ENCODE data around the gene MAD1L1.

The MAD1L1 gene

DNA sequence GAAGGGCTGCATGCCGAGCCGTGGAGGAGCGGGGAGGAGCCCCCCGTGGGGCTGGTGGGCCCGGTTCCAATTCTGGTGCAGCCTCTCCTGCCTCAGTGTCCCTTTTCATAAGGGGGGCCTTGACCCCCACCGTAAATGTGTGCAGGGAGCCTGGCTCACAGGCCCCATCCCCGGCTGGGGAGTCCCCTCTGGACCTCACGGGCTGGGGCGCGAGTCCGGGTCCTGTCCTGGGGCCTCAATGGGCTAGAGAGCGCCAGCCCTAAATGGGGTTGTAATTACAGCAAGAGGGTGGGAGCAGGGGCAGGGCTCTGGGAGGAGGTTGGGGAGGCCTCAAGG is 359.7 kb downstream of the MAD1L1 start:
- Histone ChIP-seq H3K4me3 (ENCODE audit: low read depth, low read length) (no peak overlapping the region), H3K36me3 (ENCODE audit: control insufficient read depth in 2 of 2, insufficient read depth in 1 of 2, low read length in 2 of 2) (no peaks in the 10 kb centered on the region), H3K9me3 (ENCODE audit: control insufficient read depth, insufficient read depth, low read depth, low read length) (no peaks in the 10 kb centered on the region), H3K4me1 (ENCODE audit: control insufficient read depth, insufficient read depth, low read length) (no peaks in the 10 kb centered on the region), H3K27ac (ENCODE audit: extremely low read depth, low read depth, low read length) (no peak overlapping the region)
- ChIA-PET CTCF (no interaction called here), POLR2A (no interaction called here)
- TF ChIP-seq, protein P1, sequence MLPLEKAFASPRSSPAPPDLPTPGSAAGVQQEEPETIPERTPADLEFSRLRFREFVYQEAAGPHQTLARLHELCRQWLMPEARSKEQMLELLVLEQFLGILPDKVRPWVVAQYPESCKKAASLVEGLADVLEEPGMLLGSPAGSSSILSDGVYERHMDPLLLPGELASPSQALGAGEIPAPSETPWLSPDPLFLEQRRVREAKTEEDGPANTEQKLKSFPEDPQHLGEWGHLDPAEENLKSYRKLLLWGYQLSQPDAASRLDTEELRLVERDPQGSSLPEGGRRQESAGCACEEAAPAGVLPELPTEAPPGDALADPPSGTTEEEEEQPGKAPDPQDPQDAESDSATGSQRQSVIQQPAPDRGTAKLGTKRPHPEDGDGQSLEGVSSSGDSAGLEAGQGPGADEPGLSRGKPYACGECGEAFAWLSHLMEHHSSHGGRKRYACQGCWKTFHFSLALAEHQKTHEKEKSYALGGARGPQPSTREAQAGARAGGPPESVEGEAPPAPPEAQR (tag by site-specific recombination; IDR thresholded peaks at IDR 0.05) = no peak
- TF ChIP-seq ZNF138 (tag by site-specific recombination; IDR thresholded peaks at IDR 0.05; ENCODE audit: borderline replicate concordance) (no peak), ZNF514 (tag by site-specific recombination; IDR thresholded peaks at IDR 0.05) (no peak), ZNF146 (tag by site-specific recombination; IDR thresholded peaks at IDR 0.05) (no peak), ZNF24 (tag by site-specific recombination; IDR thresholded peaks at IDR 0.05) (no peak)
- TF ChIP-seq, protein P2, sequence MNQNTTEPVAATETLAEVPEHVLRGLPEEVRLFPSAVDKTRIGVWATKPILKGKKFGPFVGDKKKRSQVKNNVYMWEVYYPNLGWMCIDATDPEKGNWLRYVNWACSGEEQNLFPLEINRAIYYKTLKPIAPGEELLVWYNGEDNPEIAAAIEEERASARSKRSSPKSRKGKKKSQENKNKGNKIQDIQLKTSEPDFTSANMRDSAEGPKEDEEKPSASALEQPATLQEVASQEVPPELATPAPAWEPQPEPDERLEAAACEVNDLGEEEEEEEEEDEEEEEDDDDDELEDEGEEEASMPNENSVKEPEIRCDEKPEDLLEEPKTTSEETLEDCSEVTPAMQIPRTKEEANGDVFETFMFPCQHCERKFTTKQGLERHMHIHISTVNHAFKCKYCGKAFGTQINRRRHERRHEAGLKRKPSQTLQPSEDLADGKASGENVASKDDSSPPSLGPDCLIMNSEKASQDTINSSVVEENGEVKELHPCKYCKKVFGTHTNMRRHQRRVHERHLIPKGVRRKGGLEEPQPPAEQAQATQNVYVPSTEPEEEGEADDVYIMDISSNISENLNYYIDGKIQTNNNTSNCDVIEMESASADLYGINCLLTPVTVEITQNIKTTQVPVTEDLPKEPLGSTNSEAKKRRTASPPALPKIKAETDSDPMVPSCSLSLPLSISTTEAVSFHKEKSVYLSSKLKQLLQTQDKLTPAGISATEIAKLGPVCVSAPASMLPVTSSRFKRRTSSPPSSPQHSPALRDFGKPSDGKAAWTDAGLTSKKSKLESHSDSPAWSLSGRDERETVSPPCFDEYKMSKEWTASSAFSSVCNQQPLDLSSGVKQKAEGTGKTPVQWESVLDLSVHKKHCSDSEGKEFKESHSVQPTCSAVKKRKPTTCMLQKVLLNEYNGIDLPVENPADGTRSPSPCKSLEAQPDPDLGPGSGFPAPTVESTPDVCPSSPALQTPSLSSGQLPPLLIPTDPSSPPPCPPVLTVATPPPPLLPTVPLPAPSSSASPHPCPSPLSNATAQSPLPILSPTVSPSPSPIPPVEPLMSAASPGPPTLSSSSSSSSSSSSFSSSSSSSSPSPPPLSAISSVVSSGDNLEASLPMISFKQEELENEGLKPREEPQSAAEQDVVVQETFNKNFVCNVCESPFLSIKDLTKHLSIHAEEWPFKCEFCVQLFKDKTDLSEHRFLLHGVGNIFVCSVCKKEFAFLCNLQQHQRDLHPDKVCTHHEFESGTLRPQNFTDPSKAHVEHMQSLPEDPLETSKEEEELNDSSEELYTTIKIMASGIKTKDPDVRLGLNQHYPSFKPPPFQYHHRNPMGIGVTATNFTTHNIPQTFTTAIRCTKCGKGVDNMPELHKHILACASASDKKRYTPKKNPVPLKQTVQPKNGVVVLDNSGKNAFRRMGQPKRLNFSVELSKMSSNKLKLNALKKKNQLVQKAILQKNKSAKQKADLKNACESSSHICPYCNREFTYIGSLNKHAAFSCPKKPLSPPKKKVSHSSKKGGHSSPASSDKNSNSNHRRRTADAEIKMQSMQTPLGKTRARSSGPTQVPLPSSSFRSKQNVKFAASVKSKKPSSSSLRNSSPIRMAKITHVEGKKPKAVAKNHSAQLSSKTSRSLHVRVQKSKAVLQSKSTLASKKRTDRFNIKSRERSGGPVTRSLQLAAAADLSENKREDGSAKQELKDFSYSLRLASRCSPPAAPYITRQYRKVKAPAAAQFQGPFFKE (tag by site-specific recombination; IDR thresholded peaks at IDR 0.05; ENCODE audit: borderline replicate concordance) = no peak
- TF ChIP-seq, protein P3, sequence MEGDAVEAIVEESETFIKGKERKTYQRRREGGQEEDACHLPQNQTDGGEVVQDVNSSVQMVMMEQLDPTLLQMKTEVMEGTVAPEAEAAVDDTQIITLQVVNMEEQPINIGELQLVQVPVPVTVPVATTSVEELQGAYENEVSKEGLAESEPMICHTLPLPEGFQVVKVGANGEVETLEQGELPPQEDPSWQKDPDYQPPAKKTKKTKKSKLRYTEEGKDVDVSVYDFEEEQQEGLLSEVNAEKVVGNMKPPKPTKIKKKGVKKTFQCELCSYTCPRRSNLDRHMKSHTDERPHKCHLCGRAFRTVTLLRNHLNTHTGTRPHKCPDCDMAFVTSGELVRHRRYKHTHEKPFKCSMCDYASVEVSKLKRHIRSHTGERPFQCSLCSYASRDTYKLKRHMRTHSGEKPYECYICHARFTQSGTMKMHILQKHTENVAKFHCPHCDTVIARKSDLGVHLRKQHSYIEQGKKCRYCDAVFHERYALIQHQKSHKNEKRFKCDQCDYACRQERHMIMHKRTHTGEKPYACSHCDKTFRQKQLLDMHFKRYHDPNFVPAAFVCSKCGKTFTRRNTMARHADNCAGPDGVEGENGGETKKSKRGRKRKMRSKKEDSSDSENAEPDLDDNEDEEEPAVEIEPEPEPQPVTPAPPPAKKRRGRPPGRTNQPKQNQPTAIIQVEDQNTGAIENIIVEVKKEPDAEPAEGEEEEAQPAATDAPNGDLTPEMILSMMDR (tag by site-specific recombination; IDR thresholded peaks at IDR 0.05) = no peak

DNA sequence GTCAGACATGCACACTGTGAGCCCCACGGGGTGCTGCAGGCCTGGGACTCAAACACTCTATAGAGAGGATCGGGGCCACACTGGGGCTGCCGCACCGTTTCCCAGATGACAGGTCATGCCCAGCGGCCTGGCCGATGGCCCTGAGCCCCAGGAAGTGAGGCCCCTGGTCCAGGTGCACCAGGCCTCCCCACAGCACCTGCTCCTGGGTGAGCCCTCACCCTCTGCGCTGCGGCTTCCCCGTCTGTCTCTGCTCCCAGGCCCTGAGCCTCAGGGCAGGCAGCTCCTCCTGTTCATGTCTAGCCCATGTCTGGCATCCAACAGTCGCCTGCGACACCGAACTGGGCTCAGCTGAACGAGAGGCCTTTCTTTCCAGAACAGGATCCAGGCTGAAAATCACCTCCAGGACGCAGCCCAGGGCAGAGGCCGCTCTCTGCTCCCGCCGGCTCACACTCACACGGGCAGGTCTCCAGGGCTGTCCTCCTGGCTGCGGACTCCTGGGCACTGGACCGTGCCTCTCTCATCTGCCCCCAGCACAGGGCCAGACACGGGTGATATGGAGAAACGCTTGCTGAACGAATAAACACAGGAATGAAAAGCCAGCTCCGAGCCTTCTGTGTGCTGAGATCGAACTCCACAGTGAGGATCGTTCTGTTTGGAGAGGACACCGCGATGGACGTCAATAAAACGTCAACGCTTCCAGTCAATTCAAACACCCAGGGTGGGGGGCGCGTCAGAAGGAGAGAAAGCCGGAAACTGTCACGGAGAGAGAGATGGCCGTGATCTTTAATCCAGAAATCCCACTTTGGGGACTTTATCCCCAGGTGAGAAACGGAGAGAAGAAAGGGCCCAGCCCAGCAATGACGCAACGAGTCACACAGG is 360.3 kb downstream of the MAD1L1 start:
- ChIA-PET CTCF (no interaction called here), POLR2A (no interaction called here)
- Histone ChIP-seq H3K4me1 (ENCODE audit: control insufficient read depth, insufficient read depth, low read length) (no peaks in the 10 kb centered on the region), H3K27ac (ENCODE audit: extremely low read depth, low read depth, low read length) (no peak overlapping the region), H3K4me3 (ENCODE audit: low read depth, low read length) (no peak overlapping the region), H3K36me3 (ENCODE audit: control insufficient read depth in 2 of 2, insufficient read depth in 1 of 2, low read length in 2 of 2) (no peaks in the 10 kb centered on the region), H3K9me3 (ENCODE audit: control insufficient read depth, insufficient read depth, low read depth, low read length) (no peaks in the 10 kb centered on the region)
- TF ChIP-seq ZNF169 (tag by site-specific recombination; IDR thresholded peaks at IDR 0.05) (no peak), ZIC2 (tag by site-specific recombination; IDR thresholded peaks at IDR 0.05) (no peak; the same call in 1 of the 2 replicates), ZNF391 (tag by site-specific recombination; IDR thresholded peaks at IDR 0.05; ENCODE audit: borderline replicate concordance, low read depth) (no peak), FEZF1 (tag by site-specific recombination; IDR thresholded peaks at IDR 0.05) (no peak), ZNF596 (tag by site-specific recombination; IDR thresholded peaks at IDR 0.05) (no peak), ZNF184 (tag by site-specific recombination; IDR thresholded peaks at IDR 0.05) (no peak), ZNF221 (tag by site-specific recombination; IDR thresholded peaks at IDR 0.05; ENCODE audit: borderline replicate concordance) (no peak)
- TF ChIP-seq, protein P4, sequence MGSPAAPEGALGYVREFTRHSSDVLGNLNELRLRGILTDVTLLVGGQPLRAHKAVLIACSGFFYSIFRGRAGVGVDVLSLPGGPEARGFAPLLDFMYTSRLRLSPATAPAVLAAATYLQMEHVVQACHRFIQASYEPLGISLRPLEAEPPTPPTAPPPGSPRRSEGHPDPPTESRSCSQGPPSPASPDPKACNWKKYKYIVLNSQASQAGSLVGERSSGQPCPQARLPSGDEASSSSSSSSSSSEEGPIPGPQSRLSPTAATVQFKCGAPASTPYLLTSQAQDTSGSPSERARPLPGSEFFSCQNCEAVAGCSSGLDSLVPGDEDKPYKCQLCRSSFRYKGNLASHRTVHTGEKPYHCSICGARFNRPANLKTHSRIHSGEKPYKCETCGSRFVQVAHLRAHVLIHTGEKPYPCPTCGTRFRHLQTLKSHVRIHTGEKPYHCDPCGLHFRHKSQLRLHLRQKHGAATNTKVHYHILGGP (tag by site-specific recombination; IDR thresholded peaks at IDR 0.05) = no peak
- TF ChIP-seq, protein P5, sequence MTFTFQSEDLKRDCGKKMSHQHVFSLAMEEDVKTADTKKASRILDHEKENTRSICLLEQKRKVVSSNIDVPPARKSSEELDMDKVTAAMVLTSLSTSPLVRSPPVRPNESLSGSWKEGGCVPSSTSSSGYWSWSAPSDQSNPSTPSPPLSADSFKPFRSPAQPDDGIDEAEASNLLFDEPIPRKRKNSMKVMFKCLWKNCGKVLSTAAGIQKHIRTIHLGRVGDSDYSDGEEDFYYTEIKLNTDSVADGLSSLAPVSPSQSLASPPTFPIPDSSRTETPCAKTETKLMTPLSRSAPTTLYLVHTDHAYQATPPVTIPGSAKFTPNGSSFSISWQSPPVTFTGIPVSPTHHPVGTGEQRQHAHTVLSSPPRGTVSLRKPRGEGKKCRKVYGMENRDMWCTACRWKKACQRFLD (tag by site-specific recombination; IDR thresholded peaks at IDR 0.05) = no peak

Data from HEK293 (cell line).